Neural cell (in vitro differentiated cells): ENCODE results near the gene STRN3. TPM values are rescaled to one million over a fixed set of nuclear protein-coding genes. Genes with fewer than 3 reads are reported as not detected.

Source experiments
- H2AFZ ChIP-seq: fragments of 200-600, 300-800 bp; sonication (generic), shearing (Covaris generic); 2 replicates; pipeline ENCODE4 v1.6.0; 2014; ENCODE audit warnings: low read depth, mild to moderate bottlenecking, antibody characterized with exemption, low read length, moderate library complexity
- H3F3A ChIP-seq: fragments of 200-600 bp; shearing (Covaris generic); 2 replicates; pipeline ENCODE4 v1.6.1; 2016; ENCODE audit warnings: mild to moderate bottlenecking, moderate library complexity, mixed read lengths, antibody characterized with exemption, low read length; ENCODE audit not compliant: insufficient read depth, poor library complexity, severe bottlenecking
- H3K27ac ChIP-seq: fragments of 200-600, 300-800 bp; sonication (generic), shearing (Covaris generic); 2 replicates; pipeline ENCODE4 v1.5.1; 2014; ENCODE audit warnings: mild to moderate bottlenecking, low read length, moderate library complexity
- H3K27me3 ChIP-seq: fragments of 300-800, 200-600 bp; sonication (generic), shearing (Covaris generic); 2 replicates; pipeline ENCODE4 v1.6.0; 2014; ENCODE audit warnings: mild to moderate bottlenecking, low read depth, low read length, moderate library complexity; ENCODE audit not compliant: insufficient read depth
- H3K36me3 ChIP-seq: fragments of 300-800, 200-600 bp; sonication (generic), shearing (Covaris generic); 2 replicates; pipeline ENCODE4 v1.5.1; 2014; ENCODE audit warnings: mild to moderate bottlenecking, antibody characterized with exemption, low read length, moderate library complexity; ENCODE audit not compliant: insufficient read depth
- H3K4me2 ChIP-seq: fragments of 300-800, 200-600 bp; sonication (generic), shearing (Covaris generic); 2 replicates; pipeline ENCODE4 v1.6.0; 2014; ENCODE audit warnings: mild to moderate bottlenecking, low read length
- H3K4me3 ChIP-seq: fragments of 300-800, 200-600 bp; sonication (generic), shearing (Covaris generic); 2 replicates; pipeline ENCODE4 v1.5.1; 2014; ENCODE audit warnings: mild to moderate bottlenecking, low read length, moderate library complexity
- H3K79me2 ChIP-seq: fragments of 200-600 bp; shearing (Covaris generic); replicated peaks from 2 replicates; pipeline ENCODE4 v1.6.0; 2014; ENCODE audit warnings: mild to moderate bottlenecking, low read length, moderate library complexity; ENCODE audit not compliant: insufficient read depth
- H3K9ac ChIP-seq: fragments of 300-800, 200-600 bp; sonication (generic), shearing (Covaris generic); 2 replicates; pipeline ENCODE4 v1.6.1; 2016; ENCODE audit warnings: mild to moderate bottlenecking, low read length, mixed read lengths
- H3K9me2 ChIP-seq: fragments of 200-600 bp; shearing (Covaris generic); 2 replicates; pipeline ENCODE4 v1.6.1; 2016; ENCODE audit warnings: mild to moderate bottlenecking, low read length, mixed read lengths; ENCODE audit not compliant: insufficient read depth
- H3K9me3 ChIP-seq: fragments of 200-600, 300-800 bp; sonication (generic), shearing (Covaris generic); 2 replicates; pipeline ENCODE4 v1.6.1; 2016; ENCODE audit warnings: mild to moderate bottlenecking, mixed run types, low read length, moderate library complexity, mixed read lengths
- H4K20me1 ChIP-seq: fragments of 200-600 bp; shearing (Covaris generic); 2 replicates; pipeline ENCODE4 v1.6.1; 2016; ENCODE audit warnings: mild to moderate bottlenecking, mixed run types; ENCODE audit not compliant: insufficient read depth
- CTCF ChIP-seq: fragments of 450-650 bp; IDR thresholded peaks from 2 replicates; pipeline ENCODE4 v1.5.1; 2014; ENCODE audit warnings: antibody characterized with exemption, mild to moderate bottlenecking, moderate library complexity; ENCODE audit not compliant: poor library complexity, severe bottlenecking
- EP300 ChIP-seq: fragments of 450-650 bp; conservative IDR thresholded peaks from 2 replicates; pipeline ENCODE4 v1.6.1; 2014; ENCODE audit warnings: antibody characterized with exemption, mild to moderate bottlenecking, moderate library complexity; ENCODE audit not compliant: poor library complexity, severe bottlenecking
- EZH2 ChIP-seq: fragments of 200-600, 300-800 bp; shearing (Covaris generic), sonication (generic); IDR thresholded peaks from 2 replicates; pipeline ENCODE4 v1.6.1; 2014; ENCODE audit warnings: antibody characterized with exemption, low read length, borderline replicate concordance, mild to moderate bottlenecking; ENCODE audit not compliant: insufficient read depth, poor library complexity, severe bottlenecking
- MXI1 ChIP-seq: fragments of 450-650 bp; conservative IDR thresholded peaks from 2 replicates; pipeline ENCODE4 v1.6.1; 2014; ENCODE audit warnings: antibody characterized with exemption, mild to moderate bottlenecking; ENCODE audit not compliant: poor library complexity, severe bottlenecking
- POLR2AphosphoS5 ChIP-seq: IDR thresholded peaks from 2 replicates; pipeline ENCODE4 v1.6.1; 2012
- RAD21 ChIP-seq: fragments of 450-650 bp; conservative IDR thresholded peaks from 2 replicates; pipeline ENCODE4 v1.6.1; 2014; ENCODE audit warnings: antibody characterized with exemption, mild to moderate bottlenecking, moderate library complexity
- REST ChIP-seq: IDR thresholded peaks from 2 replicates; pipeline ENCODE4 v1.6.1; 2012; ENCODE audit warnings: borderline replicate concordance
- SMC3 ChIP-seq: fragments of 450-650 bp; conservative IDR thresholded peaks from 2 replicates; pipeline ENCODE4 v1.6.1; 2014; ENCODE audit warnings: antibody characterized with exemption, mild to moderate bottlenecking, moderate library complexity; ENCODE audit not compliant: poor library complexity
- TAF1 ChIP-seq: IDR thresholded peaks from 2 replicates; pipeline ENCODE4 v1.6.1; 2012; ENCODE audit warnings: low read depth
- polyA plus RNA-seq: library from polyadenylated mRNA; depleted of rRNA; stranded (reverse); fragments of >200 nt; gene quantifications from 2 replicates; pipeline ENCODE4 v1.2.3, GENCODE V29; 2014

The STRN3 gene
- polyA plus RNA-seq, 1 donor from 2014 or later, result 60.1 TPM

GRCh38 chr14:30868736-30869135 is 157.4 kb downstream of the STRN3 start:
- no peak for TF ChIP-seq RAD21
- H3K9ac ChIP-seq, result no peak overlapping the region
- peaks cover 8% of the 10 kb centered on the region for H3K27me3 ChIP-seq
- H3K4me2 ChIP-seq, result no peak overlapping the region
- H4K20me1 ChIP-seq, result no peaks in the 10 kb centered on the region
- H3K9me2 ChIP-seq, result no peaks in the 10 kb centered on the region
- H3K79me2 ChIP-seq, result no peaks in the 10 kb centered on the region
- no peak overlapping the region for H2AFZ ChIP-seq
- no peaks in the 10 kb centered on the region for H3K9me3 ChIP-seq
- no peak overlapping the region for H3K27ac ChIP-seq
- H3K36me3 ChIP-seq, result no peaks in the 10 kb centered on the region
- no peak overlapping the region for H3K4me3 ChIP-seq
- H3F3A ChIP-seq, result peaks cover 4% of the 10 kb centered on the region

DNA sequence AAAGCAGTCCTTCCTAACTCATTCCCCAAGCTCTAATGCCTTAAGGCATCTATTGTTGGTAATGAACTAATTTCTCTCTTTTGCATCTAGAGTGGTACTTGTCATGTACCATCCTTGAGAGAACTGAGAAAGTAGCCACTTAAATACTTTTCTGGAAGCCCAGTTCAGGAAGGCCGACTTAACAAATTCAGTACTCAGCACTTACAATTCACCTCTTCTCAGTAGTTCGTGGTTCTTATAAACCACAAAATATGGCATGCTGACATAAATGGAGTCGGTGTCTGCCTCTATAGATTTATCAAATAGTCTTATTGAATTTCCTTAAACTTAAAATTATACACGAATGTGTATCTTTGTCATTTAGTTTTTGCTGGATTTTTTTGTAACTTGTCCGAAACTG is 161.2 kb downstream of the STRN3 start:
- Histone ChIP-seq H3K79me2 (no peaks in the 10 kb centered on the region), H3F3A (no peaks in the 10 kb centered on the region), H4K20me1 (no peaks in the 10 kb centered on the region), H3K4me3 (no peak overlapping the region), H3K9me2 (no peaks in the 10 kb centered on the region), H3K36me3 (no peaks in the 10 kb centered on the region), H3K9ac (no peak overlapping the region), H3K27me3 (no peaks in the 10 kb centered on the region), H3K9me3 (no peaks in the 10 kb centered on the region), H3K4me2 (no peak overlapping the region), H2AFZ (no peak overlapping the region), H3K27ac (no peak overlapping the region)
- TF ChIP-seq EP300, result no peak
- no peak for TF ChIP-seq SMC3
- no peak for TF ChIP-seq CTCF
- TF ChIP-seq MXI1, result no peak

DNA sequence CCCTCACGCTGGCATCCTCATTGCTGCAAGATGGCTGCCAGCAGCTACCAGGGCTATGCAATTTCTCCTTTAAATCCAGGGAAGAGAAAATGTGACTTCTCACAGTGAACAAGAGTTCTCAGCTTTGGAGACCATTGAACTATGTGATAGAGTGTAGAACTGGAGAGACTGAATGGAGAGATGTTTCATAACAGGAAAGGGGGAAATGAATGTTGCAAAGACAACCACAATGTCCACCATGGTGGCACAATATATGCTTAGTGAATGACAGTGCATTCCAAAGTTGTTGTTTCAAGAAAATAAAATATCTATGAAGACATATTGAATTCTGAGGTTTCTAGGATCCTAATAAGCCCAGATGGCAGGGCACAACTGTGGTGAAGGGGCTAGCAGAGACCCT is 165.0 kb downstream of the STRN3 start:
- Histone ChIP-seq H3K9me2 (no peaks in the 10 kb centered on the region), H3K9ac (no peak overlapping the region), H3K27ac (no peak overlapping the region)

More for the DNA sequence above, 165.0 kb downstream of the STRN3 start:
- Histone ChIP-seq H3K27me3 (no peaks in the 10 kb centered on the region), H3K79me2 (no peaks in the 10 kb centered on the region), H3F3A (no peaks in the 10 kb centered on the region), H3K4me3 (no peak overlapping the region), H3K36me3 (no peaks in the 10 kb centered on the region), H2AFZ (no peak overlapping the region), H3K9me3 (no peaks in the 10 kb centered on the region), H4K20me1 (no peaks in the 10 kb centered on the region), H3K4me2 (no peak overlapping the region)
- TF ChIP-seq MXI1 (no peak), POLR2AphosphoS5 (no peak), RAD21 (no peak), SMC3 (no peak), TAF1 (no peak), REST (no peak), CTCF (no peak), EZH2 (no peak)
